Ovary (tissue), 3 donors: ENCODE data around the gene GTF3C1.

Experiments
- EP300 ChIP-seq: sonication (generic); formaldehyde crosslinking; IDR thresholded peaks from one replicate; pipeline ENCODE4 v1.6.1; 2017; ENCODE audit warnings: antibody characterized with exemption
- TF ChIP-seq, protein P1 (sequence below), 3 donors: fragments of 450-650 bp in 2 of 3; fragments of 200-600 bp in 1 of 3; IDR thresholded peaks; one replicate each; pipeline versions ENCODE4 v1.5.1 to v1.8.0; 2016 to 2022; ENCODE audit warnings: antibody characterized with exemption in 3 of 3, mild to moderate bottlenecking in 1 of 3
- donor health status: DM: no; HTN: no; CAD: no.

DNA sequence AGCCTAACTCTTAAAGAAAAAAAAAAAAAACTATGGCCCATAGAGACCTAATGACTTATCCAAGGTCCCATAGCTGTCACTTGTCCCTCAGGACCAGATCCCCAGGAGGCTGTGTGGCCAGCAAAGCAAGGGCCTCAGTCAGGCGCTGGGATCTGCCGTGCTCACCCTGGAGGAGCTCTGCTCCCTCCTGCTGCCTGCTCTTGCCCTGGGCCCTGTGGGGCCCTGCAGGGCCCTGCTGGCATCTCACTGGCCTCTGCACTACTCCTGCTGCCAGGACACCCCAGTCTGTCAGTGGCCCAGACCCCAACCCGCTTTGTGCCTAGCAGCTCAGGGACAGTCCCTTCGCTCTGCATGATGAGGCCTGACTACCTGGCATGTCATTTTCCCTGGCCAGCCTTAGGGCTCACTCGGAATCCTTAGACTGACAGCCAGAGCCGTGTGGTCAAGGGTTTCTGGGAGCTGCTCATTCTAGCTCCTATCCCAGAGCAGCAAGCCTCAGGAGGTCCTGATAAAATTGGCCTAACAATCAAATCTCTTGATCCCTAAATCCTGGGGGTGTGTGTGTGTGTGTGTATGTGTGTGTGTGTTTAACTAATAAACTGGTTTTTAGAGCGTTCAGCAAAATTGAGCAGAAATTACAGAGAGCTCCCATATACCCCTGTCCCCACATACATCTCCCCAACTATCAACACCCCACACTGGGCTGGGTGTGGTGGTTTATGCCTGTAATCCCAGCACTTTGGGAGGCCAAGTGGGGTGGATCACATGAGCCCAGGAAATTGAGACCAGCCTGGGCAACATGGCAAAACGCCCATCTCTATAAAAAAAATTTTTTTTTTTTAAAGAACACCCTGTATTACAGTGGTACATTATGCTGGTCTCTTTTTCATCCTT is 22.0 kb upstream of the GTF3C1 start:
- TF ChIP-seq, protein P1, sequence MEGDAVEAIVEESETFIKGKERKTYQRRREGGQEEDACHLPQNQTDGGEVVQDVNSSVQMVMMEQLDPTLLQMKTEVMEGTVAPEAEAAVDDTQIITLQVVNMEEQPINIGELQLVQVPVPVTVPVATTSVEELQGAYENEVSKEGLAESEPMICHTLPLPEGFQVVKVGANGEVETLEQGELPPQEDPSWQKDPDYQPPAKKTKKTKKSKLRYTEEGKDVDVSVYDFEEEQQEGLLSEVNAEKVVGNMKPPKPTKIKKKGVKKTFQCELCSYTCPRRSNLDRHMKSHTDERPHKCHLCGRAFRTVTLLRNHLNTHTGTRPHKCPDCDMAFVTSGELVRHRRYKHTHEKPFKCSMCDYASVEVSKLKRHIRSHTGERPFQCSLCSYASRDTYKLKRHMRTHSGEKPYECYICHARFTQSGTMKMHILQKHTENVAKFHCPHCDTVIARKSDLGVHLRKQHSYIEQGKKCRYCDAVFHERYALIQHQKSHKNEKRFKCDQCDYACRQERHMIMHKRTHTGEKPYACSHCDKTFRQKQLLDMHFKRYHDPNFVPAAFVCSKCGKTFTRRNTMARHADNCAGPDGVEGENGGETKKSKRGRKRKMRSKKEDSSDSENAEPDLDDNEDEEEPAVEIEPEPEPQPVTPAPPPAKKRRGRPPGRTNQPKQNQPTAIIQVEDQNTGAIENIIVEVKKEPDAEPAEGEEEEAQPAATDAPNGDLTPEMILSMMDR (IDR thresholded peaks at IDR 0.05) = no peak
- no peak for TF ChIP-seq EP300
